ENCODE measurements around the gene KBTBD3. TPM values are rescaled to one million over a fixed set of nuclear protein-coding genes. Genes with fewer than 3 reads are reported as not detected.
A peak's percentile ranks its signal among the peaks of the same experiment; 100 is the strongest.
"Not testable (repeated sequence)": the region's sequence is repeated elsewhere in the genome, so short reads cannot be mapped to it uniquely, and the experiment has no call there.

Gene KBTBD3
- total RNA-seq, 2 donors from 2014 or later = 2.5 to 6.7 TPM

DNA sequence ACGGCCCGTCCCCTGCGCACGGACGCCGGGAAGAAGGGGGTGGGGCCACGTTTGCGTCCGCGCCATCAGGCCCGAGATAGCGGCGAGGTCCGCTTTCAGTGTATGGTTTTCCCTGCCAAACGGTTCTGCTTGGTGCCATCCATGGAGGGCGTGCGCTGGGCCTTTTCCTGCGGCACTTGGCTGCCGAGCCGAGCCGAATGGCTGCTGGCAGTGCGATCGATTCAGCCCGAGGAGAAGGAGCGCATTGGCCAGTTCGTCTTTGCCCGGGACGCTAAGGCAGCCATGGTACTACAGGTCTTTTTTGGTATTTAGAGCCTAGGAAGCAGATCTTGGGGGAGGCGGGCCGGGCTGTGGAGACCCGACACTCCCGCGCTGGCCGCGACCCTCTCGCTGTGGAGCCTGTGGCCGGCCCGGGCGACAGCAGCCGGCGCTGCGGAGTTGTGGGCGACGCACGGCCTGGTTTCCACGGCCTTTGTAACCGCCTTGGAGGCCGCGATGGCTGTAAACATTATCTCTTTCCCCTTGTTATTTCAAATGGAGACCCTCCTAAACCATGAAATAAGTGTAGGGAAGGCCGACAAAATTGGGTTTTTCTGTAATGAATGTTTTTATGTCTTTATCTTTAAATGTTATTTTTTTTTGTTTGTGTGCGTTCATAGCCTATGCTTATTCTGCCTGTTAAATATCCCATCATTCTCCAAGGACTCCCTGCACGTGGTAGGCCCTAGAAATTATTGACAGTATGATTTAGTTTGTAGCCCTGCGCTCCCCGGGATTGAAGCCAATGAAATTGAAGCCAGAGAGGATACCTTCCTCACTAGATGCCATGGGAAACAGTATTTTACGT, 685 bp upstream of the KBTBD3 start, which contains the start of gene AASDHPPT:
TSS of gene AASDHPPT (plus strand) at position 54 of the 847 bp plus-strand sequence. CDS start at position 103, 49 bp downstream.
- peaks cover 25 to 55% of the 10 kb centered on the region in 2 donors for H3K4me1 Mint-ChIP-seq (ENCODE audit: low read depth in 2 of 2)
- ATAC-seq = peak; percentile 28 to 41
- peak; percentile 64 for DNase-seq (ENCODE audit: low spot score)

DNA sequence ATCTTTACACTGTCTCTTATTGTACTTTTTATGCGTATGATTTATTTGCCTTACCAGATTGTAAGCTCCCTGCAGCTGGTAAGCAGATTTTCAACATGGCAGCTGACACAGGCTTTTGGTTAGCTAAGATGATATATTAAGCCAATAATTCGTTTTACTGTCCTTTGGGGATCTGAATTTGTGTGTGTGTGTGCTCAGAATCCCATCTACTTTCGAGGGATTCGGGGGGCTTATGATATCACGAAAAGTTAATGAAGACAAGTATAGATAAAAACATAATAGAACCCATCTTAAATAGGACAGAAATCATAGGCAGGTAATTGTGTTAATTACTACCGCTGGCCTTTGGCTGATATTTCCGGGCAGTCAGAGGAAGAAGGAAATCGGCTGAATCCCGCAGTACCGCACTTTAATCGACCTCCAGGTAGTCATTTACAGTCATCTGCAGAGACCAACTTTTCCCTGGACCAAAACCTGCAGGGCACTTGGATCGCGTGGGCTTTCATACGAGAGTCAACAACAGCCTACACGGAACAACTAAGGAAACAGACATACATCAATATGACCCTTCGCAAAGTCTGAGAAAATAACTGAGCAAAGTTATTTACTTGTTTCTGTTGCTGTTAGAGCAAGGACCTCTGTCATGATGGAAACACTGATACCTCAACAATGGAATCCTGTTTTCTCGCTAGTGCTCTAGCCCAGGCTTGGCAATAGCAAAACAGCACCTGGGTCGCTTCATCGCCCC, 802 bp downstream of the KBTBD3 start:
- H3K27me3 Mint-ChIP-seq = no peaks in the 10 kb centered on the region
- H3K9me3 Mint-ChIP-seq = no peaks in the 10 kb centered on the region
- ATAC-seq = no peak
- peak overlapping the region; percentile 87 to 97 for H3K27ac Mint-ChIP-seq
- peaks cover 10% of the 10 kb centered on the region for H3K36me3 Mint-ChIP-seq
- peak overlapping the region; percentile 93 for H3K4me3 Mint-ChIP-seq
- peaks cover 21 to 43% of the 10 kb centered on the region in 2 donors for H3K4me1 Mint-ChIP-seq (ENCODE audit: low read depth in 2 of 2)
- DNase-seq (ENCODE audit: low spot score) = no peak

More for the DNA sequence above, 685 bp upstream of the KBTBD3 start, which contains the start of gene AASDHPPT:
- H3K9me3 Mint-ChIP-seq = no peaks in the 10 kb centered on the region
- H3K27me3 Mint-ChIP-seq = no peaks in the 10 kb centered on the region
- peaks cover 15% of the 10 kb centered on the region for H3K36me3 Mint-ChIP-seq
- peak within 1 kb of the TSS; percentile 93 for H3K4me3 Mint-ChIP-seq
- peak within 1 kb of the TSS; percentile 87 to 97 for H3K27ac Mint-ChIP-seq

DNA sequence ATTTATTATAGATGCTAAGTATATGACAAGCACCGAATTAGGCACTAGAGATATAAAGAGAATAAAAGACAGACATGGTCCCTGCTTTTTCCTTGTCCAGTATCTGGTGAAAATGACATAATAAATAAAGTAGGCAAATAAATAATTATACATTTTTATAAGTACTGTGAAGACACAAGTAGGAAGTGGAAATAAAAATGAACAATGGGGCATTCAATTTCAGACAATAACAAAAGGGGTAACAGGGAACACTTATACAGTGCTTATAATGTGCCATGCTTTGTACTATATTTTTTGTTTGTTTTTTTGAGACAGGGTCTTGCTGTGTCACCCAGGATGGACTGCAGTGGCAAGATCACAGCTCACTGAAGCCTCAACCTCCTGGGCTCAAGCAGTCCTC, 4.3 kb downstream of the KBTBD3 start:
- ATAC-seq = no peak
- Mint-ChIP-seq H3K9me3 (no peaks in the 10 kb centered on the region), H3K27me3 (no peaks in the 10 kb centered on the region), H3K27ac (no peak overlapping the region), H3K4me1 (ENCODE audit: low read depth in 2 of 2) (peaks cover 17 to 20% of the 10 kb centered on the region in 2 donors), H3K4me3 (no peak overlapping the region), H3K36me3 (no peaks in the 10 kb centered on the region)
- DNase-seq (ENCODE audit: low spot score) = no peak

DNA sequence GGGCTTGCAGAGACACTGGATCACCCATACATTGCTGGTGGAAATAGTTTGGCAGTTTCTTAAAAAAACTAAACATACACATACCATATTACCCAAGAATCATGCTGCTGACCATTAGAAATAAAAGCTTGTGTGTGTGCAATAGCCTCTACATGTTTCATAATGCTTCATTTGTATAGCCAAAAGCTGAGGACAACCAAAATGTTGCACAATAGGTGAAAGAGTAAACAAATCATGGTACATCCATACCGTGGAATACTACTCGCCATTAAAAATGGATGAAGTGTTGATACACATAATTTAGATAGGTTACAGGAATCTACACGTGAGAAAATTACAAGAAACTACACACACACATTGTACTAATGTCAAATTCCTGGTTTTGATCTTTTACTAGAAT, 6.5 kb downstream of the KBTBD3 start:
- no peaks in the 10 kb centered on the region for H3K27me3 Mint-ChIP-seq
- DNase-seq (ENCODE audit: low spot score) (no peak), ATAC-seq (no peak)
- no peak overlapping the region for H3K27ac Mint-ChIP-seq
- peaks cover 6 to 9% of the 10 kb centered on the region in 2 donors for H3K4me1 Mint-ChIP-seq (ENCODE audit: low read depth in 2 of 2)
- H3K9me3 Mint-ChIP-seq = no peaks in the 10 kb centered on the region
- H3K4me3 Mint-ChIP-seq = no peak overlapping the region
- no peaks in the 10 kb centered on the region for H3K36me3 Mint-ChIP-seq

DNA sequence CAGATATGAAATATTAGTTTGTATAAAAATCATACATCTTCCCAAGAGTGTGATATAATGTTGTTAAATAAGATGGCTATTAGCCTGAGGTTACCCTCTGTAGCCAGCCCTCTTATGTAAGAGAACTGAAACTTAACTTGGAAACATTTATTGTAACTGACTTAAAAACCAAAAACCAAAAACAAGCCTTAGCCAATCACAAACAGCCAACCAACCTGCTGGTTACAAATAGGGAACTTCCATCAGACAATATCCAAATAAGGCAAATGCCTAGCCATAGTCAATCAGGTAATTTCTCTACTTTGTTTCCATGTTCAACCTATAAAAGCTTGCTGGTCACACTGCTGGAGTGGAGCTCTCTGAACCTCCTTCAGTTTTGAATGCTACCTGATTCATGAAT, 14.1 kb downstream of the KBTBD3 start:
- no peak overlapping the region for H3K4me3 Mint-ChIP-seq
- no peaks in the 10 kb centered on the region for H3K36me3 Mint-ChIP-seq
- H3K27me3 Mint-ChIP-seq = no peaks in the 10 kb centered on the region
- H3K4me1 Mint-ChIP-seq (ENCODE audit: low read depth in 2 of 2) = peaks cover 14 to 19% of the 10 kb centered on the region in 2 donors
- H3K9me3 Mint-ChIP-seq = no peaks in the 10 kb centered on the region
- no peak overlapping the region for H3K27ac Mint-ChIP-seq
- DNase-seq (ENCODE audit: low spot score) (no peak), ATAC-seq (no peak)

DNA sequence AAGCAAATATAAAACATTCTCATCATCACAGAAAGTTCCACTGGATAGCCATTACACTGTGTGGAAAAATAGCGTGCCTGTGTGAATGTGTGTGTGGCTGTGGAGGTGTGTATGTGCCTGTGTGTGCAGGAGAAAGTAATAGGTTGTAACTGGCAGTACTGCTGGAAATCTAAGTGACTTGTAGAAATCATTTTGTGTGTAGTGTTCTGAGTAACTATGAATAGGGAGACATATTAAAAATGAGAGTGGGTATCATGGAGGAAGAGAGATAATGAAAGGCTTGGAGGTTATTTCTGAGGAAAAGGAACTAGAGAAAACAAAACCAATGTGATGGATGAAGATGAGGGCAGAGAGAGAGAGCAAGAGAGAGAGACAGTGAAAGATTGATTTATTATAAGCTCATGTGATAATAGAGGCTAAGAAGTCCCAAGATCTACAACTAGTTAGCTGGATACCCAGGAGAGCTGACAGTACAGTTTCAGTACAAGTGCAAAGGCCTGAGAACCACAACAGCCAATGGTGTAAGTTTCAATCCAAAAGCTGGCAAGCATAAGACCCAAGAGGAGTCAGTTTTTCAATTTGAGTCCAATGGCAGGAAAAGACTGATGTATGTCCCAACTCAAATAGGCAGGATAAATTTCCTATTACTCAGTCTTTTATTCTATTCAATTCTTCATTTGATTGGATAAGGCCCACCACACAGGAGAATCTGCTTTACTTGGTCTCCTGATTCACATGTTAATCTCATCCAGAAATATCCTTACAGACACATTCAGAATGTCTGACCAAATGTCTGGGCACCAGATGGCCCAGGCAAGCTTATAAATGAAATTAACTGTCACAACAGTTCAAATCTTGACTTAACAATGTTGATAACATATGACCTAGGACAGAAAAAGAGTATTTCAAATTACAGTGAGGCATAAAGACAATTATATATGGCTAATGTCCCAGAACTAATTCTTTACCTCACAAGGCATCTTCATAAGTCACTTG, 14.9 kb downstream of the KBTBD3 start:
- ATAC-seq (peak in 1 of 2 donors; percentile 33), DNase-seq (ENCODE audit: low spot score) (no peak)
- Mint-ChIP-seq H3K4me3 (peak overlapping the region; percentile 20), H3K27me3 (no peaks in the 10 kb centered on the region), H3K9me3 (no peaks in the 10 kb centered on the region), H3K36me3 (no peaks in the 10 kb centered on the region), H3K27ac (peak overlapping the region; percentile 0 to 2), H3K4me1 (ENCODE audit: low read depth in 2 of 2) (peaks cover 14 to 19% of the 10 kb centered on the region in 2 donors)

DNA sequence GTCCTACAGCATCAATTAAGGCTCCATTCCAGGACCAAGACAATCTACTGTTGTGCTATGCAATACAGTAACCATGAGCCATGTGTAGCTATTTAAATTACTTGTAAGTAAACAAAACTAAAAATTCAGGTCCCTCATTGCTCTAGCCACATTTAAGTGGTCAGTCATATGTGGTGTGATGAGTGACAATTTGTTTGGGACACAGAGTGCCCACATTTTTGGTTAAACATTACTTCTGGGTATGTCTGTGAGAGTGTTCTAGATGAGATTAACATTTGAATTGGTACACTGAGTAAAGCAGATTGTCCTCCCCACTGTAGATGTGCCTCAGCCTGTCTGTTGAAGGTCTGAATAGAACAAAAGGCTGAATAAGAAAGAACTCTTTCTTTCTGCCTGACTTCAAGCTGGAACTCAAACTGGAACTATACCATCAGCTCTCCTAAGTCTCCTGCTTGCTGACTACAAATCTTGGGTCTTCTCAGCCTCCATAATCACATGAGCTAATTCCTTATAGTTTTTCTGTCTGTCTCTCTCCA, 15.8 kb downstream of the KBTBD3 start:
- Mint-ChIP-seq H3K9me3 (no peaks in the 10 kb centered on the region), H3K36me3 (no peaks in the 10 kb centered on the region), H3K4me3 (no peak overlapping the region), H3K27me3 (no peaks in the 10 kb centered on the region), H3K27ac (peak overlapping the region in 1 of 2 donors; percentile 56), H3K4me1 (ENCODE audit: low read depth in 2 of 2) (peaks cover 18 to 26% of the 10 kb centered on the region in 2 donors)
- DNase-seq (ENCODE audit: low spot score) (no peak), ATAC-seq (peak in 1 of 2 donors; percentile 24)

DNA sequence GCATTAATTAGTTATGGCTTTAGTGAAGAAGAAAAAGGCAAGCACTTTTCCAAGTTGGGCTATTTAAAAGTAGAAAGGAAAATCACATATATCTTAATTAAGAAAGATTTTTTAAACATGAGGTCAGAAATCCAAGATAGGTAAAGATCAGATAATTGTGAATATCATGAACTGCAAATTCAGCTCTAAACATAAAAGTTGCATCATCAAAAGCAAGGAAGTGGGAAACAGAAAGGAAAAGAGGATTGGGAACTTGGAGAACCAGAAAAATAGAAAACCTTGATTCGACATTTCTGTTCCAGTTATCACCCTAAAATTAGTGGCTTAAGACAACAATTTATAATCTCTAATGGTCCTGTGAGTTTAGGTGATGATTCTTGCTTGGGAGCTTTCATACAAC, 17.5 kb downstream of the KBTBD3 start:
- no peak overlapping the region for H3K27ac Mint-ChIP-seq
- no peak overlapping the region for H3K4me3 Mint-ChIP-seq
- no peaks in the 10 kb centered on the region for H3K36me3 Mint-ChIP-seq
- peaks cover 18 to 26% of the 10 kb centered on the region in 2 donors for H3K4me1 Mint-ChIP-seq (ENCODE audit: low read depth in 2 of 2)
- DNase-seq (ENCODE audit: low spot score) (no peak), ATAC-seq (no peak)
- H3K27me3 Mint-ChIP-seq = no peaks in the 10 kb centered on the region
- no peaks in the 10 kb centered on the region for H3K9me3 Mint-ChIP-seq

DNA sequence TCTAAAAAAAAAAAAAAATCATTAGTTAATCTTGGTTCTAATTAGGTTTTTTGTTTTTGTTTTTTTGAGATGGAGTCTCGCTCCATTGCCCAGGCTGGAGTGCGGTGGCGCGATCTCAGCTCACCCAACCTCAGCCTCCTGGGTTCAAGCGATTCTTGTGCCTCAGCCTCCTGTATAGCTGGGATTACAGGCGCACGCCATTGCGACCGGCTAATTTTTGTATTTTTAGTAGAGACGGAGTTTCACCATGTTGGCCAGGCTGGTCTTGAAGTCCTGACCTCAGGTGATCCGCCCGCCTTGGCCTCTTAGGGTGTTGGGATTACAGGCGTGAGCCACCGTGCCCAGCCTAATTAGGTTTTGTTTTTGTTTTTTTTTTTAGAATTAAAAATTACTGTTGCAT, 18.8 kb downstream of the KBTBD3 start:
- ATAC-seq; H3K4me3 Mint-ChIP-seq; DNase-seq (ENCODE audit: low spot score); H3K27me3 Mint-ChIP-seq; H3K36me3 Mint-ChIP-seq; H3K27ac Mint-ChIP-seq; H3K9me3 Mint-ChIP-seq: not testable (repeated sequence)
- H3K4me1 Mint-ChIP-seq (ENCODE audit: low read depth in 2 of 2) = peaks cover 18 to 26% of the 10 kb centered on the region in 2 donors

DNA sequence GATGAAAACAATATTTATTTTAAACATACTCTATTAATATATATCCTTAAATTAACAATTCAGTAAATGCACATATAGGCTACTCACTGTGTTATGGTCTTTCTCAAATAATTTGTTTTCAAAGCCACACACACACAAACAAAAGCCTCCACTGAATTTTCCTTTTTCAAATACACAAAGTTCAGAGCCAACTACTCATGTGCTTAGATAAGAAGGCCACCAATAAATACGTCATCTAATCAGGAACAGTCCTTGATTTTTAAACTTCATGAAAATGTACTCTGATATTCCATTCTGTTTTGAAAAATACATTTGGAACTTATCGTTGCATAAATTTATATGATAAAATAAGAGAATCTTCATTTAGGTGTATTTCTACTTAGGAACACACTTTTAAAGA, 26.0 kb downstream of the KBTBD3 start:
- no peak for ATAC-seq
- no peak overlapping the region for H3K27ac Mint-ChIP-seq
- H3K9me3 Mint-ChIP-seq = no peaks in the 10 kb centered on the region

DNA sequence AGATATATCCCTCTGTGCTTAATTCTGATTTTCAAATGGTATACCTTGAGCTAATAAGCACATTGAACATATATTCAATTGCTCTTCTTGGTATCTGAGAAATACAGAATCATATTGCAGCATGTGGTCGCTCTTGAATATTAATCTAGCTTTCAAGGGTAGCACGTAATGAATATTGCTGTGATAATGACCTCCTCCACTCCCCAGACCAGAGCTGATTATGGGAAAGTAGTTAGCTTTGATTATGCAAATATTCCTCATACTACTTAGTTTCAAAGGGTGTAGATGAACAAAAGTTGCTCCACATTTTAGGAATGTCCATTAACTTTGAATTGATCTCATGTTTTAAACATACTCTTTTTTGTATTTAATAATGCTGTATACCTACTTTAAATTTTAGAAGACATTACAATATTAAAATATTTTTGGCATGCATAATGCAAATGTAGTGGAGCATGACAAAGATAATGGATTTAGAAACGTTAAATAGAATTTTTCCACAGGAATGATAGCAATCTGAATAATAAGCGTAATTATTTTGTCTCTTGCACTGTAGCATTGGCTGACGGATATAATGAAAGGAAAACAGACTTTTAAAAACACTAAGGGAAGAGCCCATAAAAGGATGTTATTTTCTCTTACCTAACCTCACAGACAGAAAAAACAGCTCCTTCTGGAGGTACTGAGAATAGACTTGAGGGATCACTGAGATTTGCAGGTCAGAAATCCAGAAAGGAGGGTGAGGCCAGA, 27.2 kb downstream of the KBTBD3 start:
- no peaks in the 10 kb centered on the region for H3K4me1 Mint-ChIP-seq (ENCODE audit: low read depth in 2 of 2)
- no peaks in the 10 kb centered on the region for H3K9me3 Mint-ChIP-seq
- H3K4me3 Mint-ChIP-seq = no peak overlapping the region
- peaks cover 0 to 11% of the 10 kb centered on the region in 2 donors for H3K27me3 Mint-ChIP-seq
- ATAC-seq = no peak
- H3K36me3 Mint-ChIP-seq = no peaks in the 10 kb centered on the region
- no peak for DNase-seq (ENCODE audit: low spot score)
- H3K27ac Mint-ChIP-seq = no peak overlapping the region

More for the DNA sequence above, 26.0 kb downstream of the KBTBD3 start:
- Mint-ChIP-seq H3K36me3 (no peaks in the 10 kb centered on the region), H3K4me3 (no peak overlapping the region), H3K4me1 (ENCODE audit: low read depth in 2 of 2) (no peaks in the 10 kb centered on the region), H3K27me3 (peaks cover 0 to 8% of the 10 kb centered on the region in 2 donors)
- no peak for DNase-seq (ENCODE audit: low spot score)

DNA sequence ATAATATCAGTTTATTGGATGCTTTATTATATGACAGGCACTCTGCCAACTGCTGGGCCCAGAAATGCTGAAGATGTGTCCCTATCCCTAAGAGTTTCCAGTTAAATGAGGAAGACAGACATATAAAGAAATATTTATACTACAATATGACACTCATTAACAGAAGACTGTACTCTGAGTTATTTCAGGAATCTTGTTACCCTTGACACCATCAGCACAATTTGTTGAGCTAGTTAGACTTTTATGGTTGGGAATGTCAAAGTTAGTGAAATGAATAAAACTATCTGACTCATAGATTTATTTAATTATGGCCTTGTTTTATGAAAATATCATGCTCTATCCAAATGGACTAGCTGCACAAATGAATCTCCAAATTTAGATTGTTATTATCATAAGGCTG, 29.5 kb downstream of the KBTBD3 start:
- H3K27ac Mint-ChIP-seq = no peak overlapping the region
- ATAC-seq = no peak
- no peaks in the 10 kb centered on the region for H3K9me3 Mint-ChIP-seq
- peaks cover 6 to 15% of the 10 kb centered on the region in 2 donors for H3K27me3 Mint-ChIP-seq
- no peaks in the 10 kb centered on the region for H3K36me3 Mint-ChIP-seq
- no peaks in the 10 kb centered on the region for H3K4me1 Mint-ChIP-seq (ENCODE audit: low read depth in 2 of 2)
- H3K4me3 Mint-ChIP-seq = no peak overlapping the region
- DNase-seq (ENCODE audit: low spot score) = no peak

All from natural killer cell treated with Interleukin-12 subunit alpha and Interleukin-12 subunit beta and Interleukin-15 and Interleukin-18, amount 100 ng/mL, for 72 hours (primary cell).